IMR-90 (cell line): ENCODE data around the gene KDR.

Experiments used
- BHLHE40 ChIP-seq: fragments of 150-350 bp; IDR thresholded peaks from 2 replicates; pipeline ENCODE4 v1.6.1; 2016; ENCODE audit warnings: mild to moderate bottlenecking, low read depth, low read length
- CEBPB ChIP-seq: IDR thresholded peaks from 2 replicates; pipeline ENCODE4 v1.6.1; 2012; ENCODE audit warnings: low read depth, low read length, improper control_type of control experiment
- CTCF ChIP-seq: conservative IDR thresholded peaks from 2 replicates; pipeline ENCODE4 v1.5.1; 2012; ENCODE audit warnings: mild to moderate bottlenecking, low read depth, low read length, improper control_type of control experiment
- ELK1 ChIP-seq: fragments of 150-350 bp; IDR thresholded peaks from 2 replicates; pipeline ENCODE4 v1.6.1; 2016; ENCODE audit warnings: low read depth, mild to moderate bottlenecking, low read length, moderate library complexity, borderline replicate concordance
- MAFK ChIP-seq: IDR thresholded peaks from 2 replicates; pipeline ENCODE4 v1.6.1; 2012; ENCODE audit warnings: low read depth, low read length, improper control_type of control experiment
- MAZ ChIP-seq: IDR thresholded peaks from 2 replicates; pipeline ENCODE4 v1.6.1; 2012; ENCODE audit warnings: low read depth, mild to moderate bottlenecking, low read length, improper control_type of control experiment, moderate library complexity, borderline replicate concordance
- MXI1 ChIP-seq: IDR thresholded peaks from 2 replicates; pipeline ENCODE4 v1.6.1; 2012; ENCODE audit warnings: low read depth, mild to moderate bottlenecking, low read length, moderate library complexity, borderline replicate concordance
- NFE2L2 ChIP-seq: fragments of 150-350 bp; IDR thresholded peaks from 2 replicates; pipeline ENCODE4 v1.6.1; 2016; ENCODE audit warnings: low read depth, mild to moderate bottlenecking, low read length
- POLR2A ChIP-seq: IDR thresholded peaks from 2 replicates; pipeline ENCODE4 v1.6.1; 2012; ENCODE audit warnings: mild to moderate bottlenecking, low read depth, low read length
- RAD21 ChIP-seq: IDR thresholded peaks from 2 replicates; pipeline ENCODE4 v1.6.1; 2012; ENCODE audit warnings: low read length, improper control_type of control experiment
- RCOR1 ChIP-seq: IDR thresholded peaks from 2 replicates; pipeline ENCODE4 v1.6.1; 2012; ENCODE audit warnings: mild to moderate bottlenecking, low read length, improper control_type of control experiment; ENCODE audit not compliant: insufficient replicate concordance
- RFX5 ChIP-seq: IDR thresholded peaks from 2 replicates; pipeline ENCODE4 v1.8.0; 2012; ENCODE audit warnings: low read depth, mild to moderate bottlenecking, low read length, moderate library complexity
- SMC3 ChIP-seq: fragments of 150-350 bp; IDR thresholded peaks from 2 replicates; pipeline ENCODE4 v1.6.1; 2016; ENCODE audit warnings: low read depth, mild to moderate bottlenecking, antibody characterized with exemption, low read length, moderate library complexity
- USF2 ChIP-seq: fragments of 150-350 bp; IDR thresholded peaks from 2 replicates; pipeline ENCODE4 v1.6.1; 2017; ENCODE audit warnings: mild to moderate bottlenecking, antibody characterized with exemption, low read length, low read depth

GRCh38 chr4:55162396-55162795 lies 37.0 kb upstream of the KDR start:
- TF ChIP-seq CTCF (no peak), RFX5 (no peak), POLR2A (no peak), CEBPB (no peak), SMC3 (no peak), BHLHE40 (no peak), MAZ (no peak), MAFK (no peak), RAD21 (no peak), ELK1 (no peak), USF2 (no peak), RCOR1 (no peak), MXI1 (no peak), NFE2L2 (no peak)
